Measurements from ENCODE around the gene BHLHE23. TPM values are rescaled to one million over a fixed set of nuclear protein-coding genes. Genes with fewer than 3 reads are reported as not detected.

BHLHE23 gene
- total and polyA plus RNA-seq, 2 donors (not counting 1 experiment from before 2014, with no cell fraction given), result not detected

DNA sequence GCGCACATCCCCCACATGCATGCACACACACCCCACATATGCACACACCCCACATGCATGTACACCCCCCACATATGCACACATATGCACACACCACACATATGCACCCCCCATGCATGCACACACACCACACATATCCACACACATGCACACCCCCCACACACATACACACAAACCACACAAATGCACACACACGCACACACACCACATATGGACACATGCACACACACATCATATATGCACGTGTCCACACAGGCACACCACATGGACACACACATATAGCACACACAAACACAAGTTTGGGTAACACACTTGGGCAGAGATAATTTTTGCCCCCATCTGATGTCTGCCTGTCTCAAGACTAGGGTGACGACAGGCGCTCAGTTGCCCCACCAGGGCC is 8.3 kb downstream of the BHLHE23 start:
- Histone ChIP-seq H3K27me3 (ENCODE audit: control insufficient read depth, insufficient read depth, low read length) (peaks cover 30% of the 10 kb centered on the region), H3K4me2 (ENCODE audit: extremely low read depth, insufficient read depth, low read length) (no peak overlapping the region), H3K79me2 (ENCODE audit: control insufficient read depth, insufficient read depth, low read length) (no peaks in the 10 kb centered on the region), H3K36me3 (ENCODE audit: control insufficient read depth, insufficient read depth, low read length) (no peaks in the 10 kb centered on the region), H3K4me3 (replicated peaks in 1 of 4; ENCODE audit: control extremely low read depth in 1 of 4, insufficient read depth in 1 of 4, low read depth in 3 of 4, low read length in 4 of 4) (no peak overlapping the region), H3K4me1 (ENCODE audit: control insufficient read depth, extremely low read depth, insufficient read depth, low read length) (no peaks in the 10 kb centered on the region), H4K20me1 (ENCODE audit: control insufficient read depth, extremely low read depth, insufficient read depth, low read length) (no peaks in the 10 kb centered on the region), H3K9me3 (ENCODE audit: control insufficient read depth, insufficient read depth, low read depth, low read length) (no peaks in the 10 kb centered on the region), H3K9ac (ENCODE audit: insufficient read depth, low read length) (no peak overlapping the region), H2AFZ (ENCODE audit: low read length) (no peak overlapping the region), H3K27ac (ENCODE audit: insufficient read depth, low read length) (no peak overlapping the region)
- TF ChIP-seq EZH2 (IDR thresholded peaks at IDR 0.05; ENCODE audit: low read length, missing control alignments) (no peak), CTCF (conservative IDR thresholded peaks at IDR 0.05 in 1 of 2, IDR thresholded peaks at IDR 0.05 in 1 of 2; ENCODE audit: low read depth in 1 of 2, low read length in 2 of 2) (no peak)
- DNase-seq (ENCODE audit: low read depth in 2 of 2), result no peak

- Histone ChIP-seq H3K9ac (ENCODE audit: insufficient read depth, low read length) (no peak overlapping the region), H3K9me3 (ENCODE audit: control insufficient read depth, insufficient read depth, low read depth, low read length) (no peaks in the 10 kb centered on the region), H3K36me3 (ENCODE audit: control insufficient read depth, insufficient read depth, low read length) (no peaks in the 10 kb centered on the region), H2AFZ (ENCODE audit: low read length) (no peak overlapping the region), H3K27me3 (ENCODE audit: control insufficient read depth, insufficient read depth, low read length) (peaks cover 25% of the 10 kb centered on the region), H3K79me2 (ENCODE audit: control insufficient read depth, insufficient read depth, low read length) (no peaks in the 10 kb centered on the region), H3K4me3 (replicated peaks in 1 of 4; ENCODE audit: control extremely low read depth in 1 of 4, insufficient read depth in 1 of 4, low read depth in 3 of 4, low read length in 4 of 4) (no peak overlapping the region), H3K4me1 (ENCODE audit: control insufficient read depth, extremely low read depth, insufficient read depth, low read length) (no peaks in the 10 kb centered on the region), H4K20me1 (ENCODE audit: control insufficient read depth, extremely low read depth, insufficient read depth, low read length) (no peaks in the 10 kb centered on the region), H3K4me2 (ENCODE audit: extremely low read depth, insufficient read depth, low read length) (no peak overlapping the region), H3K27ac (ENCODE audit: insufficient read depth, low read length) (no peak overlapping the region)
- TF ChIP-seq CTCF (conservative IDR thresholded peaks at IDR 0.05 in 1 of 2, IDR thresholded peaks at IDR 0.05 in 1 of 2; ENCODE audit: low read depth in 1 of 2, low read length in 2 of 2), result no peak
- no peak for TF ChIP-seq EZH2 (IDR thresholded peaks at IDR 0.05; ENCODE audit: low read length, missing control alignments)
- DNase-seq (ENCODE audit: low read depth in 2 of 2), result no peak
Observed at GRCh38 chr20:62997417-62998035, 9.2 kb downstream of the BHLHE23 start.

- H4K20me1 ChIP-seq (ENCODE audit: control insufficient read depth, extremely low read depth, insufficient read depth, low read length), result no peaks in the 10 kb centered on the region
- H3K4me2 ChIP-seq (ENCODE audit: extremely low read depth, insufficient read depth, low read length), result no peak overlapping the region
- H3K4me1 ChIP-seq (ENCODE audit: control insufficient read depth, extremely low read depth, insufficient read depth, low read length), result no peaks in the 10 kb centered on the region
- no peak overlapping the region for H2AFZ ChIP-seq (ENCODE audit: low read length)
- no peak overlapping the region for H3K4me3 ChIP-seq (replicated peaks in 1 of 4; ENCODE audit: control extremely low read depth in 1 of 4, insufficient read depth in 1 of 4, low read depth in 3 of 4, low read length in 4 of 4)
- H3K27me3 ChIP-seq (ENCODE audit: control insufficient read depth, insufficient read depth, low read length), result peaks cover 21% of the 10 kb centered on the region
- no peak for DNase-seq (ENCODE audit: low read depth in 2 of 2)
- no peak overlapping the region for H3K9ac ChIP-seq (ENCODE audit: insufficient read depth, low read length)
- H3K9me3 ChIP-seq (ENCODE audit: control insufficient read depth, insufficient read depth, low read depth, low read length), result no peaks in the 10 kb centered on the region
- no peak for TF ChIP-seq CTCF (conservative IDR thresholded peaks at IDR 0.05 in 1 of 2, IDR thresholded peaks at IDR 0.05 in 1 of 2; ENCODE audit: low read depth in 1 of 2, low read length in 2 of 2)
- no peak for TF ChIP-seq EZH2 (IDR thresholded peaks at IDR 0.05; ENCODE audit: low read length, missing control alignments)
- H3K79me2 ChIP-seq (ENCODE audit: control insufficient read depth, insufficient read depth, low read length), result no peaks in the 10 kb centered on the region
- no peak overlapping the region for H3K27ac ChIP-seq (ENCODE audit: insufficient read depth, low read length)
- H3K36me3 ChIP-seq (ENCODE audit: control insufficient read depth, insufficient read depth, low read length), result no peaks in the 10 kb centered on the region
Observed at GRCh38 chr20:62996596-62996982, 10.2 kb downstream of the BHLHE23 start.
